HCT116 (cell line): ENCODE data around the gene PLCG2. TPM values are rescaled to one million over a fixed set of nuclear protein-coding genes. Genes with fewer than 3 reads are reported as not detected.

Source experiments
- ATAC-seq: fragments of 200-7000 bp; cut with Tn5 transposase; 2 replicates; pipeline ENCODE4 v1.9.1; 2020; ENCODE audit warnings: mild to moderate bottlenecking, moderate library complexity
- BruUV-seq: library from RNA; stranded (reverse); fragments of 400-500 nt; replicated peaks from 2 replicates; lab custom pipeline; 2021; lab: Mats Ljungman, UMichigan
- CTCF ChIA-PET: fragments of 300-600 bp; sonication (Branson Sonifier 250); formaldehyde crosslinking; loops from one replicate; lab custom pipeline; 2021; ENCODE audit warnings: antibody characterized with exemption; lab: Charles Lee
- POLR2A ChIA-PET: fragments of 300-600, 350-600 bp; sonication (Branson Sonifier 250); formaldehyde crosslinking; loops from one replicate; lab custom pipeline; 2021; ENCODE audit warnings: antibody characterized with exemption; lab: Charles Lee
- RAD21 ChIA-PET, 2 experiments: fragments of 300-600 bp; sonication (Branson Sonifier 250); formaldehyde crosslinking; loops; one replicate each; lab custom pipeline; 2023; ENCODE audit warnings: low total read pairs in 2 of 2; ENCODE audit not compliant: uncharacterized antibody in 2 of 2, unreplicated experiment in 2 of 2, low non-redundant PET in 1 of 2; lab: Charles Lee
- DNase-seq: peaks from one replicate; pipeline ENCODE4 v3.0.0-alpha.2; 2010; ENCODE audit warnings: low read depth, low spot score
- H2AFZ ChIP-seq: fragments of 200-600 bp; shearing (Covaris generic), sonication (generic); 2 replicates; pipeline ENCODE4 v1.6.1; 2017; ENCODE audit warnings: low read depth, mixed run types, mixed read lengths, antibody characterized with exemption, low read length; ENCODE audit not compliant: poor library complexity, severe bottlenecking
- H3K27ac ChIP-seq: 2 replicates; pipeline ENCODE4 v1.5.1; 2012; ENCODE audit warnings: low read depth, low read length
- H3K27me3 ChIP-seq: fragments of 200-600 bp; sonication (generic); 2 replicates; pipeline ENCODE4 v1.6.1; 2016; ENCODE audit warnings: mixed run types, low read length, mixed read lengths; ENCODE audit not compliant: insufficient read depth
- H3K36me3 ChIP-seq, 2 experiments: fragments of 200-500 bp in 1 of 2; fragments of 200-600 bp in 1 of 2; sonication (Bioruptor generic) in 1 of 2; sonication (generic) in 1 of 2; 2 replicates each; pipeline versions ENCODE4 v1.5.1 to v1.6.1; 2014 to 2016; ENCODE audit warnings: low read length in 2 of 2, inconsistent platforms in 1 of 2, mixed read lengths in 1 of 2, mixed run types in 1 of 2; ENCODE audit not compliant: insufficient read depth in 2 of 2, control insufficient read depth in 1 of 2
- H3K4me1 ChIP-seq, 2 experiments: fragments of 200-600 bp in 1 of 2; sonication (generic) in 1 of 2; 2 replicates each; pipeline versions ENCODE4 v1.5.1 to v1.6.1; 2012 to 2017; ENCODE audit warnings: low read length in 2 of 2, inconsistent platforms in 1 of 2, mild to moderate bottlenecking in 1 of 2, mixed read lengths in 1 of 2, mixed run types in 1 of 2, moderate library complexity in 1 of 2; ENCODE audit not compliant: insufficient read depth in 2 of 2, control insufficient read depth in 1 of 2
- H3K4me2 ChIP-seq: fragments of 200-600 bp; sonication (generic); 2 replicates; pipeline ENCODE4 v1.6.1; 2017; ENCODE audit warnings: mixed run types, low read length, mixed read lengths
- H3K4me3 ChIP-seq, 2 experiments: fragments of 200-600 bp in 1 of 2; sonication (generic) in 1 of 2; replicated peaks in 1 of 2; 2 replicates each; pipeline ENCODE4 v1.5.1; 2011 to 2016; ENCODE audit warnings: low read length in 2 of 2, control low read depth in 1 of 2, low read depth in 1 of 2, mild to moderate bottlenecking in 1 of 2, mixed read lengths in 1 of 2, mixed run types in 1 of 2
- H3K79me2 ChIP-seq: fragments of 200-600 bp; sonication (generic); 2 replicates; pipeline ENCODE4 v1.6.1; 2017; ENCODE audit warnings: mild to moderate bottlenecking, mixed run types, low read length, moderate library complexity, mixed read lengths; ENCODE audit not compliant: insufficient read depth
- H3K9ac ChIP-seq: fragments of 200-600 bp; sonication (generic); 2 replicates; pipeline ENCODE4 v1.6.1; 2016; ENCODE audit warnings: low read length, mixed read lengths
- H3K9me2 ChIP-seq: fragments of 200-600 bp; sonication (generic), shearing (Covaris generic); 2 replicates; pipeline ENCODE4 v1.6.1; 2017; ENCODE audit warnings: mixed run types, mild to moderate bottlenecking, moderate library complexity; ENCODE audit not compliant: insufficient read depth
- H3K9me3 ChIP-seq, 2 experiments: fragments of 200-500 bp in 1 of 2; fragments of 200-600 bp in 1 of 2; sonication (Bioruptor generic) in 1 of 2; sonication (generic) in 1 of 2; 2 replicates each; pipeline ENCODE4 v1.6.1; 2014 to 2017; ENCODE audit warnings: low read length in 2 of 2, mixed read lengths in 2 of 2, inconsistent platforms in 1 of 2, low read depth in 1 of 2, mild to moderate bottlenecking in 1 of 2, mixed run types in 1 of 2, moderate library complexity in 1 of 2; ENCODE audit not compliant: control insufficient read depth in 1 of 2, insufficient read depth in 1 of 2
- H4K20me1 ChIP-seq: fragments of 200-600 bp; sonication (generic), shearing (Covaris generic); 2 replicates; pipeline ENCODE4 v1.6.1; 2017; ENCODE audit warnings: mixed run types, mild to moderate bottlenecking, moderate library complexity; ENCODE audit not compliant: insufficient read depth
- CBX3 ChIP-seq: IDR thresholded peaks from 2 replicates; pipeline ENCODE4 v1.6.1; 2012; ENCODE audit warnings: low read depth
- CTCF ChIP-seq, 3 experiments: fragments of 200-600 bp in 1 of 3; sonication (generic) in 1 of 3; IDR thresholded peaks in 2 of 3; conservative IDR thresholded peaks in 1 of 3; 2 replicates each; pipeline ENCODE4 v1.5.1; 2012 to 2017; ENCODE audit warnings: low read depth in 2 of 3, low read length in 2 of 3, antibody characterized with exemption in 1 of 3, borderline replicate concordance in 1 of 3, control low read depth in 1 of 3, mild to moderate bottlenecking in 1 of 3, mixed read lengths in 1 of 3, mixed run types in 1 of 3, moderate library complexity in 1 of 3; ENCODE audit not compliant: insufficient read depth in 1 of 3
- EZH2 ChIP-seq: fragments of 200-600 bp; sonication (generic); IDR thresholded peaks from 2 replicates; pipeline ENCODE4 v1.6.1; 2017; ENCODE audit warnings: antibody characterized with exemption, mixed run types
- JUND ChIP-seq: IDR thresholded peaks from 2 replicates; pipeline ENCODE4 v1.6.1; 2012
- POLR2AphosphoS5 ChIP-seq: IDR thresholded peaks from 2 replicates; pipeline ENCODE4 v1.6.1; 2011; ENCODE audit warnings: mild to moderate bottlenecking, low read depth, low read length, moderate library complexity
- RAD21 ChIP-seq: IDR thresholded peaks from 2 replicates; pipeline ENCODE4 v1.6.1; 2012; ENCODE audit warnings: low read depth, mild to moderate bottlenecking
- SIN3A ChIP-seq: IDR thresholded peaks from 2 replicates; pipeline ENCODE4 v1.6.1; 2012; ENCODE audit warnings: low read depth
- SP1 ChIP-seq: IDR thresholded peaks from 2 replicates; pipeline ENCODE4 v1.6.1; 2012; ENCODE audit warnings: low read depth
- SRF ChIP-seq: IDR thresholded peaks from 2 replicates; pipeline ENCODE4 v1.6.1; 2012; ENCODE audit warnings: low read depth
- TCF7L2 ChIP-seq: IDR thresholded peaks from 2 replicates; pipeline ENCODE4 v1.7.0; 2011; ENCODE audit warnings: borderline replicate concordance, inconsistent platforms; ENCODE audit not compliant: insufficient read depth, insufficient read length; ENCODE audit errors: extremely low read depth
- YY1 ChIP-seq: IDR thresholded peaks from 2 replicates; pipeline ENCODE4 v1.6.1; 2011; ENCODE audit warnings: low read length, low read depth, moderate library complexity, mild to moderate bottlenecking; ENCODE audit not compliant: insufficient replicate concordance; ENCODE audit errors: extremely low read depth
- ZBTB33 ChIP-seq: IDR thresholded peaks from 2 replicates; pipeline ENCODE4 v1.6.1; 2011; ENCODE audit warnings: mild to moderate bottlenecking, low read length, moderate library complexity; ENCODE audit not compliant: insufficient replicate concordance; ENCODE audit errors: extremely low read depth
- ZFX ChIP-seq: fragments of 450-650 bp; IDR thresholded peaks from 2 replicates; pipeline ENCODE4 v1.6.1; 2017
- intact Hi-C: fragments of 100-400 bp; cut with micrococcal nuclease; formaldehyde crosslinking; loops from 2 replicates; pipeline ENCODE4 v1.10.0; 2022
- total RNA-seq: library from RNA; stranded (reverse); gene quantifications from one replicate; pipeline ENCODE4 v1.2.1, GENCODE V29; 2021; ENCODE audit not compliant: unreplicated experiment
- TF ChIP-seq, protein P1 (sequence below): IDR thresholded peaks from 2 replicates; pipeline ENCODE4 v1.6.1; 2012

Gene PLCG2
- total RNA-seq, 1 experiment from 2014 or later: 31.2 TPM

- H3K4me2 ChIP-seq: no peak overlapping the region
- intact Hi-C loops: no loop called here
- no peak overlapping the region for H2AFZ ChIP-seq
- no peak overlapping the region for H3K4me3 ChIP-seq
- H3K9me2 ChIP-seq: no peaks in the 10 kb centered on the region
- H3K79me2 ChIP-seq: no peaks in the 10 kb centered on the region
- H3K4me1 ChIP-seq: peaks cover 8 to 32% of the 10 kb centered on the region in 2 experiments
- no peak overlapping the region for H3K9ac ChIP-seq
- no peak overlapping the region for H3K27ac ChIP-seq
- H3K36me3 ChIP-seq: no peaks in the 10 kb centered on the region
- H4K20me1 ChIP-seq: no peaks in the 10 kb centered on the region
- no peaks in the 10 kb centered on the region for H3K27me3 ChIP-seq
- ChIA-PET RAD21 (interaction anchor here in 1 of 2 experiments (1.0 kb wide), 1 partner anchor 18 kb away, joined by 3 read pairs; no protein-coding TSS in a partner anchor), POLR2A (no interaction called here), CTCF (no interaction called here)
- BruUV-seq: no TSS peak
- no peaks in the 10 kb centered on the region for H3K9me3 ChIP-seq
- DNase-seq: no peak
- TF ChIP-seq, protein P1, sequence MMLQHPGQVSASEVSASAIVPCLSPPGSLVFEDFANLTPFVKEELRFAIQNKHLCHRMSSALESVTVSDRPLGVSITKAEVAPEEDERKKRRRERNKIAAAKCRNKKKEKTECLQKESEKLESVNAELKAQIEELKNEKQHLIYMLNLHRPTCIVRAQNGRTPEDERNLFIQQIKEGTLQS: no peak
- TF ChIP-seq SRF: no peak
- no peak for ATAC-seq
These were observed 23.0 kb upstream of the PLCG2 start for GRCh38 chr16:81755915-81756614.

GRCh38 chr16:81756615-81757356, 22.3 kb upstream of the PLCG2 start:
- RAD21 ChIA-PET: interaction anchor here in 1 of 2 experiments (0.5 kb wide), 1 partner anchor 21 kb away, joined by 6 read pairs; no protein-coding TSS in a partner anchor
- TF ChIP-seq YY1 (no peak), CTCF (IDR thresholded peaks at IDR 0.05 in 2 of 3, conservative IDR thresholded peaks at IDR 0.05 in 1 of 3; ENCODE audit: borderline replicate concordance in 1 of 3, insufficient read depth in 1 of 3, low read depth in 2 of 3, low read length in 2 of 3) (no peak), SRF (no peak), CBX3 (no peak), ZBTB33 (no peak), SP1 (no peak), RAD21 (no peak), ZFX (no peak), EZH2 (no peak), TCF7L2 (no peak), SIN3A (no peak), JUND (no peak), POLR2AphosphoS5 (no peak)

More at GRCh38 chr16:81756615-81757356, 22.3 kb upstream of the PLCG2 start:
- Histone ChIP-seq H3K27ac (no peak overlapping the region), H3K4me1 (peaks cover 8 to 32% of the 10 kb centered on the region in 2 experiments), H3K4me2 (no peak overlapping the region), H3K9ac (no peak overlapping the region), H3K36me3 (no peaks in the 10 kb centered on the region), H3K27me3 (no peaks in the 10 kb centered on the region), H4K20me1 (no peaks in the 10 kb centered on the region), H3K9me3 (no peaks in the 10 kb centered on the region), H3K4me3 (no peak overlapping the region), H3K79me2 (no peaks in the 10 kb centered on the region), H2AFZ (no peak overlapping the region), H3K9me2 (no peaks in the 10 kb centered on the region)
- ChIA-PET CTCF (no interaction called here), POLR2A (no interaction called here)
- DNase-seq (no peak), ATAC-seq (no peak)
- intact Hi-C loops: no loop called here
- no TSS peak for BruUV-seq
